Measurements from ENCODE around the gene CCDC18.

Gene CCDC18

DNA sequence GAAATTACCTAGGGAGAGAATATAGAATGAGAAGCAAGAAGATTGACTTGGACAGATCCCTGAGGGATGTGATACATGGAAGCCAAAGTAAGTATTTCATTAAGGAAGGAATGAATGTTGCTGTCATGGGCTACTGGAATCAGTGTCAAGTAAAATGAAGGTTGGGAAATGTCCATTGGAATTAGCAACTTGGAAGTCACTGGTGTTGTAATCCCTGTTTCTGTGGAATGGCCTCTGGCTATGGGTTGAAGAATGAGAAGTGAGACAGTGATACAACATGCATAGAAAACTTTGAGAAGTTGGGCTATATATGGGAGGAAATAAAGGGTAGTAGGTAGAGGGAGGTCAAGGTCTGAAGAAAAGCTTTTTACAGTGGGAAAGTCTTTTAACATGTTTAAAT is 54.7 kb downstream of the CCDC18 start:
- Histone ChIP-seq H3K4me3 (replicated peaks; ENCODE audit: insufficient read depth, low read length) (no peak overlapping the region), H3K27me3 (ENCODE audit: insufficient read depth, poor library complexity, severe bottlenecking) (no peaks in the 10 kb centered on the region), H3K27ac (replicated peaks) (no peak overlapping the region)
- no peak for DNase-seq (ENCODE audit: low read depth in 1 of 2, low spot score in 1 of 2)
- TF ChIP-seq, protein P1, sequence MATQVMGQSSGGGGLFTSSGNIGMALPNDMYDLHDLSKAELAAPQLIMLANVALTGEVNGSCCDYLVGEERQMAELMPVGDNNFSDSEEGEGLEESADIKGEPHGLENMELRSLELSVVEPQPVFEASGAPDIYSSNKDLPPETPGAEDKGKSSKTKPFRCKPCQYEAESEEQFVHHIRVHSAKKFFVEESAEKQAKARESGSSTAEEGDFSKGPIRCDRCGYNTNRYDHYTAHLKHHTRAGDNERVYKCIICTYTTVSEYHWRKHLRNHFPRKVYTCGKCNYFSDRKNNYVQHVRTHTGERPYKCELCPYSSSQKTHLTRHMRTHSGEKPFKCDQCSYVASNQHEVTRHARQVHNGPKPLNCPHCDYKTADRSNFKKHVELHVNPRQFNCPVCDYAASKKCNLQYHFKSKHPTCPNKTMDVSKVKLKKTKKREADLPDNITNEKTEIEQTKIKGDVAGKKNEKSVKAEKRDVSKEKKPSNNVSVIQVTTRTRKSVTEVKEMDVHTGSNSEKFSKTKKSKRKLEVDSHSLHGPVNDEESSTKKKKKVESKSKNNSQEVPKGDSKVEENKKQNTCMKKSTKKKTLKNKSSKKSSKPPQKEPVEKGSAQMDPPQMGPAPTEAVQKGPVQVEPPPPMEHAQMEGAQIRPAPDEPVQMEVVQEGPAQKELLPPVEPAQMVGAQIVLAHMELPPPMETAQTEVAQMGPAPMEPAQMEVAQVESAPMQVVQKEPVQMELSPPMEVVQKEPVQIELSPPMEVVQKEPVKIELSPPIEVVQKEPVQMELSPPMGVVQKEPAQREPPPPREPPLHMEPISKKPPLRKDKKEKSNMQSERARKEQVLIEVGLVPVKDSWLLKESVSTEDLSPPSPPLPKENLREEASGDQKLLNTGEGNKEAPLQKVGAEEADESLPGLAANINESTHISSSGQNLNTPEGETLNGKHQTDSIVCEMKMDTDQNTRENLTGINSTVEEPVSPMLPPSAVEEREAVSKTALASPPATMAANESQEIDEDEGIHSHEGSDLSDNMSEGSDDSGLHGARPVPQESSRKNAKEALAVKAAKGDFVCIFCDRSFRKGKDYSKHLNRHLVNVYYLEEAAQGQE (IDR thresholded peaks at IDR 0.05; ENCODE audit: insufficient replicate concordance, low read depth): no peak
- no peak for TF ChIP-seq POLR2AphosphoS5 (IDR thresholded peaks at IDR 0.05; ENCODE audit: low read depth)
- TF ChIP-seq GABPA (IDR thresholded peaks at IDR 0.05; ENCODE audit: low read depth): no peak
- TF ChIP-seq, protein P2, sequence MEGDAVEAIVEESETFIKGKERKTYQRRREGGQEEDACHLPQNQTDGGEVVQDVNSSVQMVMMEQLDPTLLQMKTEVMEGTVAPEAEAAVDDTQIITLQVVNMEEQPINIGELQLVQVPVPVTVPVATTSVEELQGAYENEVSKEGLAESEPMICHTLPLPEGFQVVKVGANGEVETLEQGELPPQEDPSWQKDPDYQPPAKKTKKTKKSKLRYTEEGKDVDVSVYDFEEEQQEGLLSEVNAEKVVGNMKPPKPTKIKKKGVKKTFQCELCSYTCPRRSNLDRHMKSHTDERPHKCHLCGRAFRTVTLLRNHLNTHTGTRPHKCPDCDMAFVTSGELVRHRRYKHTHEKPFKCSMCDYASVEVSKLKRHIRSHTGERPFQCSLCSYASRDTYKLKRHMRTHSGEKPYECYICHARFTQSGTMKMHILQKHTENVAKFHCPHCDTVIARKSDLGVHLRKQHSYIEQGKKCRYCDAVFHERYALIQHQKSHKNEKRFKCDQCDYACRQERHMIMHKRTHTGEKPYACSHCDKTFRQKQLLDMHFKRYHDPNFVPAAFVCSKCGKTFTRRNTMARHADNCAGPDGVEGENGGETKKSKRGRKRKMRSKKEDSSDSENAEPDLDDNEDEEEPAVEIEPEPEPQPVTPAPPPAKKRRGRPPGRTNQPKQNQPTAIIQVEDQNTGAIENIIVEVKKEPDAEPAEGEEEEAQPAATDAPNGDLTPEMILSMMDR (IDR thresholded peaks at IDR 0.05; ENCODE audit: insufficient read depth, low read length): no peak
- no peak for TF ChIP-seq SPI1 (IDR thresholded peaks at IDR 0.05; ENCODE audit: borderline replicate concordance, low read depth)

GRCh38 chr1:93237021-93237420 is 56.5 kb downstream of the CCDC18 start:
- TF ChIP-seq SPI1 (IDR thresholded peaks at IDR 0.05; ENCODE audit: borderline replicate concordance, low read depth): no peak
- TF ChIP-seq POLR2AphosphoS5 (IDR thresholded peaks at IDR 0.05; ENCODE audit: low read depth): no peak
- TF ChIP-seq, protein P1 (IDR thresholded peaks at IDR 0.05; ENCODE audit: insufficient replicate concordance, low read depth): no peak
- TF ChIP-seq GABPA (IDR thresholded peaks at IDR 0.05; ENCODE audit: low read depth): no peak
- TF ChIP-seq, protein P2 (IDR thresholded peaks at IDR 0.05; ENCODE audit: insufficient read depth, low read length): no peak
- DNase-seq (ENCODE audit: low read depth in 1 of 2, low spot score in 1 of 2): no peak
- Histone ChIP-seq H3K27ac (replicated peaks) (no peak overlapping the region), H3K27me3 (ENCODE audit: insufficient read depth, poor library complexity, severe bottlenecking) (no peaks in the 10 kb centered on the region), H3K4me3 (replicated peaks; ENCODE audit: insufficient read depth, low read length) (no peak overlapping the region)

DNA sequence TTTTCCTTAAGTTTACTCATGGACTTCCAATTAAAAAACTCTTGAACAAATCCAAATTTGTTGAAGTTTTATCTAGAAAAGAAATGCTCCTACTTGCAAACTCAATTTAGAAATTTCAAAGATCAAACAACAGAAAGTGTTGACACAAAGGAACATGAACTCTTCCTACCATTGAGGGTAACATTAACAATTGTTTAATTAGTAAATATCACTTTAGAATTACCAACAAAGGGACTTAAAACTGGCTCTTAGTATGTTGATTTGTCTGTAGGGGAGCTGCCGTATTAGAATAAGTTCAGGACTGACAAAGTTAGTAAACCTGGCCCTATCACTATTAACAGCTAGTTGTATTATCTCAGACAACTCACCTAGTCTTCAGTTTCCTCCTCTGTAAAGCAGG is 57.9 kb downstream of the CCDC18 start:
- H3K4me3 ChIP-seq (replicated peaks; ENCODE audit: insufficient read depth, low read length): no peak overlapping the region
- TF ChIP-seq GABPA (IDR thresholded peaks at IDR 0.05; ENCODE audit: low read depth): no peak
- TF ChIP-seq, protein P1 (IDR thresholded peaks at IDR 0.05; ENCODE audit: insufficient replicate concordance, low read depth): no peak
- TF ChIP-seq SPI1 (IDR thresholded peaks at IDR 0.05; ENCODE audit: borderline replicate concordance, low read depth): no peak
- no peak for TF ChIP-seq POLR2AphosphoS5 (IDR thresholded peaks at IDR 0.05; ENCODE audit: low read depth)
- TF ChIP-seq, protein P2 (IDR thresholded peaks at IDR 0.05; ENCODE audit: insufficient read depth, low read length): no peak
- no peaks in the 10 kb centered on the region for H3K27me3 ChIP-seq (ENCODE audit: insufficient read depth, poor library complexity, severe bottlenecking)
- no peak for DNase-seq (ENCODE audit: low read depth in 1 of 2, low spot score in 1 of 2)
- no peak overlapping the region for H3K27ac ChIP-seq (replicated peaks)

Data from HL-60 (cell line).